HG03196 (cell line): ENCODE results near the gene ARHGAP6.
"Not testable (repeated sequence)": the region's sequence is repeated elsewhere in the genome, so short reads cannot be mapped to it uniquely, and the experiment has no call there.

Source experiments
- ATAC-seq: cut with Tn5 transposase; IDR thresholded peaks from one replicate; pipeline ENCODE4 v1.9.1; 2021; ENCODE audit not compliant: unreplicated experiment

Gene ARHGAP6

DNA sequence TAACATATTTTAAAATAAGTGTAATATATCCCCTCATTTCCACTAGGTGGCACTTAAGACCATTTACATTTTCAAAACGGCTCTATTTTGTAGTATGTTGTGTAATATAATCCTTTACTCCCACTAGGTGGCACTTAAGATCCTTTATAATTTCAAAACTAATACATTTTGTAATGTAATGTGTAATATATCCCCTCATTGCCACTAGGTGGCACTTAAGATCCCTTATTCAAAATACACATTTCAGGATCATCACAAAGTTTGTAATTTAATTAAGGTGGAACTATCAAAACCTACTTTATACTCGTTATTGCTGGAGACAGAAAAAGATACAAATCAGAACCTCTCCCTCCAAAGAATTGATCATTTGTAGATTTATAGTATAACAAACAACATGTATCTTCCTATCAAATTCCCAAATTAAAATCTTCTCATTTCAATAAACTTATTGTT, 132.5 kb downstream of the ARHGAP6 start:
- ATAC-seq = peak; percentile 78

DNA sequence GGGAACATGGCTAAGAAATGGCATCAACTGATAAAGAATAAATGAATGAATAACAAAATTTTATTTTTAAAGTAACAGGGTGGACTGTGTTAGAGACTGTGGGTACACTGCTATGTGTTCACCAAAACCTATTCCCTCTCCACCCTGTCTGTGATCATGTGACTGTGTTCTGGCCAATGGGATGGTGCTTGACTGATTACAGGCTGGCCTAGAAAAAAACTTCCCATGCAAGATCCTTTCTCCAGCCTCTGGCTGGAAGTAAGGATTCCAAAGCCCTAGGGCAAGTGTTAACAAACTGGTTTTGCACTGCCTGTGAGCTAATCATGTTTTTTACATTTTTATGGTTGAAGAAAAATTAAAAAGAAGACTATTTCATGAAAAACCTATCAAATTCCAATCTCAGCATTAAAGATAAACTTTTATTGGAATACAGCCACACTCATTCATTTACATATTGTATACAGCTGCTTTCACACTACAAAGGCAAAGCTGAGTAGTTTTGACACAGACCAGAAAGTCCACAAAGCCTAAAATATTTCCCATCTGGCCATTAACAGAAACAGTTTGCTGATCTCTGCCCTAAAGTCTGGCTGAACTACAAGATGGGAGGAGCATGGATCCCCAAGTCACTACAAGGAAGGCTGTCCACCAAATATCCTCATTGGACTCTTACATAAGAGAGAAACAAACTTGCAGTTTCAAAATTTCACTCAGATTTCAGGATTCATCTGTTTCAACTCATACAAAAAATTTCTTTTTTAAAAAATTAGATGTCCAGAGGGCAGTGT, 133.2 kb downstream of the ARHGAP6 start:
- no peak for ATAC-seq

DNA sequence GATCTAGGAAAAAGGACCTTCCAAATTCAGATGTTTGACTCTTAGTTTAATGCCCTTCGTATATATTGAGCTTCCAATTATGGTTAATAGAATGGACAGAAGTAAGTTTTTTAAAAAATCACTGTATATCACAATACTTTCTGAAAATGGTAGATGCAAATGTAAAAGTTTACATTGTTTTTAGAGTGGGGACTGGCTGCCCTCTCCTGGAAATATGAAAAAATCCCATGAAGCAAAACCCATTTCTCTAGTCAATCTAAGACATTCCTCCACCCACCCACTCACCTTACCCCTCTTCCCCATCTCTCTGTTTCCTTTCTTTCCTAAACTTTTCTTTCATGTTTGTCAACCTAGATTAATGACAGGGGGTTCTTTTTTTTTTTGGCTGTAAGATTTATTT, 134.5 kb downstream of the ARHGAP6 start:
- ATAC-seq = no peak

DNA sequence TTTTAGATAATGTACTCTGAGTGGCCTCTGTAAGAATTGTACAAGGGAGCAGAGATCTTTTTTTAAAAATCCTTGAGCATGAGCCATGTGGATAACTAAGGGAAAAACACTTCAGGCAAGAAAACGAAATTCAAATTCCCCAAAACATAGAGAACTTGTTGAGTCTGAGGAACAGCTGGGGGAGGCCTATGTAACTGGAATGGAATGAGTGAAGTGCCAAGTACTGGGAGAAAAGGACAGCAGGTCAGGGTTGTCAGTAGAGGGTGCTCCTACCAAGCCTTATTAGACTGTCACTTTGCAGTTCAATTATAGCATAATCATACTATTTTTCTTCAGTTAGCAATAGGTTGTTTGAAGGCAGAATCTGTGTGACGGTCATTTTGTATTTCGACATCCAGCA, 135.1 kb downstream of the ARHGAP6 start:
- no peak for ATAC-seq

DNA sequence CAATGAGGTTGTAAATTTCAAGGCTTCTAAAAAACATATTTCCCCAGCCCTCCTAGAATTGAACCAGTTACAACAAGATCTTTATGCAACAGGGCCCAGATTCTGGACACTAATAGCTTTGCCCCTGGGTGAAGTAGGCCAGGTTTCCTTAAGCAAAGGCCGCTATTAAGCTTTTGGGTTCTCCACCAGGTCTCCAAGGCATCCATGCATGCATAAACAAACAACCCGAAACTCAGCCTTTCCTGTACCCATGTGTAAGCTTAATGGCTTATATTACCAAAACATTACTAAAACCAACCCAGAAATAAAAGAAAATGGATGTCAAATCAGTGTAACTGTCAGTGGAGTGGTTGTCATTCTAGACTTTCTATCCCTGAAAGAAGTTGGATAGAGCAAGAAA, 137.1 kb downstream of the ARHGAP6 start:
- ATAC-seq = no peak

DNA sequence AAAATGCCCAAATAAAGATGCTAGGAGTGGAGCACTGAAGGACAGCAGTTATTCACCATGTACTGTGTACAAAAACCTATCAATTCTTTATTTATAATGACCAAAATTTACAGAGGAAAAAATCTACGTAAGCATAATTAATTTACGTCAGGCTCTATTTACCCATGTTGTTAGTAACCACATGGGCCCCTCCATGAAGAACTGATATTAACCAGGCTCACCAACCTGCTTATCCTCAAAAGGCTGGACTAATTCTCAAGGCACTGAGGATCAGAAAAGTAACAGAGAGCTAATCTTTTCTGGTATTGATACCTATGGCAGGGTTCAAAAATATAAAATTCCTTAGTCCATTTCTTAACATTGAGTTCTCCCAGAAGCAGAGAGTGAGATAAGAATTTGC, 140.0 kb downstream of the ARHGAP6 start:
- no peak for ATAC-seq

- not testable (repeated sequence) for ATAC-seq
Observed at GRCh38 chrX:11519234-11519633, 146.5 kb downstream of the ARHGAP6 start.

DNA sequence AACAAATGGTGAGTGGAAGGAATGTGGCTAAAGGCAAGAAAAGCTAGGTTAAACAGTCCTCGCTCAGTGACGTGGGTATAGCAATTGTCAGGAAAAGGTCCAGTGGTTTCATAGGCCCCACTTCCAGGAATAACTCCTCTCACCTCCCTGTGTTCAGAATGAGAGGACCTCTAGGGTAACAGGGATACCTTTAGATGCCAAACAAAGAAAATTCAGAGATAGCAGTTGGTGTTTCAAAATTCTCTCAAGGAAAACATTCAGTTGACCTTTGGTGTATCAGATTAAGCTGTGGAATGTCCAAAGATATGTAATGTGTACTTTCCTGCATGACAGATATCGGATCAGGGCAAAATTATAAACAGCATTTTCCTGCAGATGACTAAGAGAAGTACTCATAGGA, 155.9 kb downstream of the ARHGAP6 start:
- ATAC-seq = no peak

- ATAC-seq = no peak
Observed at GRCh38 chrX:11504234-11504633, 161.5 kb downstream of the ARHGAP6 start.

GRCh38 chrX:11499076-11500044, 166.4 kb downstream of the ARHGAP6 start:
- ATAC-seq = no peak

DNA sequence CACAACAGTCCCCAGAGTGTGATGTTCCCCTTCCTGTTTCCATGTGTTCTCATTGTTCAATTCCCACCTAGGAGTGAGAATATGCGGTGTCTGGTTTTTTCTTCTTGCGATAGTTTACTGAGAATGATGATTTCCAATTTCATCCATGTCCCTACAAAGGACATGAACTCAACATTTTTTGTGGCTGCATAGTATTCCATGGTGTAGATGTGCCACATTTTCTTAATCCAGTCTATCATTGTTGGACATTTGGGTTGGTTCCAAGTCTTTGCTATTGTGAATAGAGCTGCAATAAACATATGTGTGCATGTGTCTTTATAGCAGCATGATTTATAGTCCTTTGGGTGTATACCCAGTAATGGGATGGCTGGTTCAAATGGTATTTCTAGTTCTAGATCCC, 174.3 kb downstream of the ARHGAP6 start:
- not testable (repeated sequence) for ATAC-seq

GRCh38 chrX:11484290-11484689, 181.4 kb downstream of the ARHGAP6 start:
- ATAC-seq = no peak

DNA sequence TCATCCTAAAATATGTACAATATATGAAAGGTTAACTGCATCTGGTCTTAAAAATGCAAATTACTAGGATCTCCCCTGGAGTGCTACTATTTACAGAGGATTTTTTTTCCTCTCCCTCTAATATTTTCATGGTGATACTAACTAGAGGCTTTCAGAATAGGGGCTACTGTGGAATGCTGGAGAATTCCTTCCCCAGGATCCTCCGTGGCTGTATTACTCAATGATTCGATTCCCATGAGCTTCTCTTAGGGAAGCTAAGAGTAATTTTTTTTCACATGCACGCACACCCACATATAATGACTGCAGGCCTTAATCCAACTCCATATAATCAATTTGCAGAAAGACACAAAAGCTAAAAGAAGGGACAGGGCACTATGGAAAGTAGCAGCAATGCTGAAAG, 184.7 kb downstream of the ARHGAP6 start:
- ATAC-seq = no peak

- ATAC-seq = no peak
Observed at GRCh38 chrX:11480626-11481025, 185.1 kb downstream of the ARHGAP6 start.

- ATAC-seq = no peak
Observed at GRCh38 chrX:11478911-11479310, 186.8 kb downstream of the ARHGAP6 start.

DNA sequence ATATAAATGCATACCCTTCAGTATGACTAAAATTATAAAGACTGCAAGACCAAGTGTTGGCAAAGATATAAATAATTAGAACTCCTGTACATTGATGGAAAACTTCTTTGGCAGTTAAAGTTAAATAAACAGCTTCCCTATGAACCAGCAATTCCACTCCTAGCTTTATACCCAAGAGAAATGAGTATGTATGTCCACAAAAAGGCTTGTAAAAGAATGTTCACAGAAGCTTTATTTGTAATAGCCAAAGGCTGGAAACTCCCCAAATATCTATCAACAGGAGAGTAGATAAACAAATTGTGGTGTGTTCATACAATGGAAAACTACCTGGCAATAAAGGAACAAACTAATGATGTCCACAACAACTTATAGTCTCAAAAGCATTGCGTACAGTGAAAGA, 187.7 kb downstream of the ARHGAP6 start:
- no peak for ATAC-seq

- no peak for ATAC-seq
Observed at GRCh38 chrX:11474576-11474975, 191.1 kb downstream of the ARHGAP6 start.

- ATAC-seq = no peak
Observed at GRCh38 chrX:11474021-11474420, 191.7 kb downstream of the ARHGAP6 start.

GRCh38 chrX:11472879-11473278, 192.8 kb downstream of the ARHGAP6 start:
- no peak for ATAC-seq

- ATAC-seq = no peak
Observed at GRCh38 chrX:11472381-11472780, 193.3 kb downstream of the ARHGAP6 start.

- no peak for ATAC-seq
Observed at GRCh38 chrX:11470250-11470974, 195.3 kb downstream of the ARHGAP6 start.
